H1 (cell line): ENCODE results near the gene C2orf92. TPM values are rescaled to one million over a fixed set of nuclear protein-coding genes. Genes with fewer than 3 reads are reported as not detected.
A peak's percentile ranks its signal among the peaks of the same experiment; 100 is the strongest.

Source experiments
- CTCF ChIA-PET: fragments of 300-600 bp; sonication (Branson Sonifier 250); formaldehyde crosslinking; loops from one replicate; lab custom pipeline; 2021; ENCODE audit not compliant: partially characterized antibody; lab: Charles Lee
- POLR2A ChIA-PET: fragments of 300-600 bp; sonication (Branson Sonifier 250); formaldehyde crosslinking; loops from one replicate; lab custom pipeline; 2021; ENCODE audit warnings: inconsistent platforms; ENCODE audit not compliant: partially characterized antibody; lab: Charles Lee
- DNase-seq, 2 experiments: peaks; one replicate each; pipeline versions ENCODE4 v3.0.0 to v3.0.0-alpha.2; 2010 to 2022; ENCODE audit warnings: low spot score in 2 of 2, low read depth in 1 of 2, mixed read lengths in 1 of 2
- FAIRE-seq: peaks from 2 replicates; lab custom pipeline; 2011; peaks lifted over from hg19 to GRCh38; lab: Jason Lieb, UNC
- H2AFZ ChIP-seq: 2 replicates; pipeline ENCODE4 v1.8.1; 2012; ENCODE audit warnings: low read length, inconsistent platforms
- H2AK5ac ChIP-seq: 2 replicates; pipeline ENCODE4 v1.6.1; 2013; ENCODE audit warnings: low read depth, low read length
- H2BK120ac ChIP-seq: replicated peaks from 2 replicates; pipeline ENCODE3; 2013; ENCODE audit warnings: low read depth, low read length, inconsistent platforms
- H2BK12ac ChIP-seq: 2 replicates; pipeline ENCODE4 v1.6.1; 2013; ENCODE audit warnings: low read depth, low read length
- H2BK15ac ChIP-seq: 2 replicates; pipeline ENCODE4 v1.6.1; 2013; ENCODE audit warnings: low read length
- H2BK20ac ChIP-seq: 2 replicates; pipeline ENCODE4 v1.6.1; 2013; ENCODE audit warnings: low read length
- H2BK5ac ChIP-seq: 2 replicates; pipeline ENCODE4 v1.6.1; 2013; ENCODE audit warnings: low read depth, low read length
- H3K14ac ChIP-seq: 2 replicates; pipeline ENCODE4 v1.6.1; 2013; ENCODE audit warnings: inconsistent platforms; ENCODE audit not compliant: insufficient read length
- H3K18ac ChIP-seq: 2 replicates; pipeline ENCODE4 v1.6.1; 2013; ENCODE audit warnings: low read length; ENCODE audit errors: extremely low read depth
- H3K23ac ChIP-seq: 2 replicates; pipeline ENCODE4 v1.6.1; 2013; ENCODE audit warnings: inconsistent platforms; ENCODE audit not compliant: insufficient read length
- H3K23me2 ChIP-seq: 2 replicates; pipeline ENCODE4 v1.6.1; 2013; ENCODE audit warnings: low read depth, low read length
- H3K27ac ChIP-seq: 2 replicates; pipeline ENCODE4 v1.6.1; 2011; ENCODE audit warnings: low read depth, low read length, inconsistent platforms
- H3K27me3 ChIP-seq, 4 experiments: replicated peaks in 1 of 4; 1 replicate in 1 of 4; 2 replicates in 3 of 4; pipeline versions ENCODE4 v1.6.1 to v1.8.1; 2011 to 2013; ENCODE audit warnings: low read length in 3 of 4, mild to moderate bottlenecking in 3 of 4, inconsistent platforms in 2 of 4, mixed read lengths in 2 of 4, moderate library complexity in 1 of 4; ENCODE audit not compliant: control insufficient read depth in 3 of 4, insufficient read depth in 3 of 4; ENCODE audit errors: extremely low read depth in 1 of 4
- H3K36me3 ChIP-seq, 4 experiments: 2 replicates each; pipeline versions ENCODE4 v1.6.1 to v1.8.1; 2011 to 2013; ENCODE audit warnings: mild to moderate bottlenecking in 4 of 4, low read length in 3 of 4, moderate library complexity in 2 of 4, control low read depth in 1 of 4, inconsistent platforms in 1 of 4; ENCODE audit not compliant: insufficient read depth in 4 of 4, control insufficient read depth in 2 of 4
- H3K4ac ChIP-seq: replicated peaks from 2 replicates; pipeline ENCODE3; 2013; ENCODE audit warnings: low read length, low read depth, mixed read lengths, inconsistent platforms; ENCODE audit not compliant: insufficient read length
- H3K4me1 ChIP-seq, 4 experiments: replicated peaks in 1 of 4; 1 replicate in 1 of 4; 2 replicates in 3 of 4; pipeline versions ENCODE4 v1.6.1 to v1.8.1; 2011 to 2013; ENCODE audit warnings: low read length in 3 of 4, inconsistent platforms in 2 of 4, mixed read lengths in 1 of 4; ENCODE audit not compliant: insufficient read depth in 4 of 4, control insufficient read depth in 3 of 4
- H3K4me2 ChIP-seq, 2 experiments: 2 replicates each; pipeline versions ENCODE4 v1.6.1 to v1.8.1; 2011 to 2013; ENCODE audit warnings: low read depth in 2 of 2, low read length in 2 of 2, control low read depth in 1 of 2, inconsistent platforms in 1 of 2, mild to moderate bottlenecking in 1 of 2; ENCODE audit not compliant: insufficient read depth in 1 of 2
- H3K4me3 ChIP-seq, 4 experiments: fragments of 200-600, 300-600 bp in 1 of 4; sonication (generic), shearing (Covaris generic), sonication (Bioruptor Twin) in 1 of 4; 2 replicates each; pipeline versions ENCODE4 v1.5.1 to v1.8.1; 2011 to 2016; ENCODE audit warnings: low read length in 4 of 4, low read depth in 3 of 4, control low read depth in 2 of 4, inconsistent platforms in 2 of 4, mild to moderate bottlenecking in 2 of 4, mixed read lengths in 1 of 4, moderate library complexity in 1 of 4; ENCODE audit not compliant: insufficient read depth in 2 of 4; ENCODE audit errors: extremely low read depth in 1 of 4
- H3K56ac ChIP-seq: replicated peaks from 2 replicates; pipeline ENCODE3; 2013; ENCODE audit warnings: low read depth, mild to moderate bottlenecking, mixed read lengths, low read length, inconsistent platforms; ENCODE audit not compliant: insufficient read length
- H3K79me1 ChIP-seq: 2 replicates; pipeline ENCODE4 v1.6.1; 2013; ENCODE audit warnings: low read depth, low read length, control low read depth
- H3K79me2 ChIP-seq, 2 experiments: 2 replicates each; pipeline versions ENCODE4 v1.6.1 to v1.8.1; 2012 to 2013; ENCODE audit warnings: low read length in 2 of 2, mild to moderate bottlenecking in 2 of 2, inconsistent platforms in 1 of 2; ENCODE audit not compliant: insufficient read depth in 2 of 2, control insufficient read depth in 1 of 2
- H3K9ac ChIP-seq, 4 experiments: replicated peaks in 1 of 4; 1 replicate in 1 of 4; 2 replicates in 3 of 4; pipeline versions ENCODE4 v1.6.1 to v1.8.1; 2011 to 2013; ENCODE audit warnings: low read depth in 3 of 4, low read length in 3 of 4, control low read depth in 2 of 4, mild to moderate bottlenecking in 2 of 4, moderate library complexity in 2 of 4, inconsistent platforms in 1 of 4; ENCODE audit errors: extremely low read depth in 1 of 4
- H3K9me3 ChIP-seq, 2 experiments: 2 replicates each; pipeline versions ENCODE4 v1.6.1 to v1.8.1; 2012 to 2013; ENCODE audit warnings: mild to moderate bottlenecking in 2 of 2, moderate library complexity in 2 of 2, control low read depth in 1 of 2, inconsistent platforms in 1 of 2, low read depth in 1 of 2, low read length in 1 of 2, mixed read lengths in 1 of 2; ENCODE audit not compliant: insufficient read depth in 2 of 2
- H4K20me1 ChIP-seq, 2 experiments: replicated peaks in 1 of 2; 2 replicates each; pipeline versions ENCODE3 to v1.8.1; 2011 to 2013; ENCODE audit warnings: inconsistent platforms in 2 of 2, low read length in 2 of 2, mild to moderate bottlenecking in 1 of 2; ENCODE audit not compliant: insufficient read depth in 2 of 2, control insufficient read depth in 1 of 2
- H4K5ac ChIP-seq: 2 replicates; pipeline ENCODE4 v1.6.1; 2013; ENCODE audit warnings: low read length, low read depth, mixed read lengths, inconsistent platforms; ENCODE audit not compliant: insufficient read length
- H4K8ac ChIP-seq: 2 replicates; pipeline ENCODE4 v1.8.0; 2013; ENCODE audit warnings: mild to moderate bottlenecking, moderate library complexity, low read length, inconsistent platforms; ENCODE audit not compliant: insufficient read depth; ENCODE audit errors: extremely low read depth
- H4K91ac ChIP-seq: replicated peaks from 2 replicates; pipeline ENCODE3; 2013; ENCODE audit warnings: low read length, mixed read lengths, inconsistent platforms; ENCODE audit not compliant: insufficient read length
- CEBPB ChIP-seq: IDR thresholded peaks from 2 replicates; pipeline ENCODE4 v1.6.1; 2012; ENCODE audit warnings: low read depth, low read length
- CHD1 ChIP-seq: IDR thresholded peaks from 2 replicates; pipeline ENCODE4 v1.6.1; 2012; ENCODE audit warnings: low read depth, low read length, improper control_type of control experiment
- EP300 ChIP-seq, 2 experiments: IDR thresholded peaks; 1 replicate in 1 of 2; 2 replicates in 1 of 2; pipeline ENCODE4 v1.6.1; 2011 to 2012; ENCODE audit warnings: low read depth in 2 of 2, low read length in 2 of 2, mild to moderate bottlenecking in 2 of 2, borderline replicate concordance in 1 of 2, inconsistent platforms in 1 of 2, moderate library complexity in 1 of 2
- GTF2F1 ChIP-seq: IDR thresholded peaks from 2 replicates; pipeline ENCODE4 v1.6.1; 2012; ENCODE audit warnings: low read depth, low read length, improper control_type of control experiment, borderline replicate concordance
- HDAC2 ChIP-seq, 2 experiments: fragments of 300-600 bp in 1 of 2; sonication (generic) in 1 of 2; IDR thresholded peaks; 2 replicates each; pipeline ENCODE4 v1.6.1; 2011 to 2012; ENCODE audit warnings: low read depth in 2 of 2, low read length in 2 of 2, mild to moderate bottlenecking in 2 of 2, moderate library complexity in 2 of 2, borderline replicate concordance in 1 of 2, inconsistent platforms in 1 of 2
- HDAC6 ChIP-seq: IDR thresholded peaks from one replicate; pipeline ENCODE4 v1.7.1; 2012; ENCODE audit warnings: low read depth, mild to moderate bottlenecking, inconsistent platforms, low read length, moderate library complexity
- KDM4A ChIP-seq: IDR thresholded peaks from one replicate; pipeline ENCODE4 v1.7.1; 2012; ENCODE audit warnings: low read depth, mild to moderate bottlenecking, moderate library complexity, low read length, inconsistent platforms; ENCODE audit not compliant: severe bottlenecking
- RBBP5 ChIP-seq: IDR thresholded peaks from 2 replicates; pipeline ENCODE4 v1.7.1; 2012; ENCODE audit warnings: low read depth, mild to moderate bottlenecking, inconsistent platforms, low read length, moderate library complexity, borderline replicate concordance
- SIX5 ChIP-seq: IDR thresholded peaks from 2 replicates; pipeline ENCODE4 v1.6.1; 2011; ENCODE audit warnings: mild to moderate bottlenecking, low read depth, low read length
- SP1 ChIP-seq: IDR thresholded peaks from 2 replicates; pipeline ENCODE4 v1.6.1; 2011; ENCODE audit warnings: low read depth, low read length
- TAF1 ChIP-seq: IDR thresholded peaks from 2 replicates; pipeline ENCODE4 v1.6.1; 2011; ENCODE audit warnings: mild to moderate bottlenecking, low read depth, low read length
- WGBS, 2 experiments: shearing (Covaris generic) in 1 of 2; methylation state at CpG; one replicate each; pipeline versions ENCODE4 v1.1.6 to v1.1.7; 2013 to 2015; ENCODE audit warnings: low lambda C conversion rate in 2 of 2, mixed read lengths in 2 of 2, inconsistent platforms in 1 of 2, low coverage in 1 of 2, missing lambda C conversion rate in 1 of 2; ENCODE audit not compliant: insufficient replicate concordance in 2 of 2, insufficient coverage in 1 of 2, insufficient read length in 1 of 2; ENCODE audit errors: extremely low coverage in 1 of 2, missing lambda C conversion rate in 1 of 2; 5-methylcytosine and 5-hydroxymethylcytosine counted together
- polyA plus RNA-seq, 7 experiments: library from polyadenylated mRNA; depleted of rRNA in 3 of 7; stranded (reverse) in 5 of 7; unstranded in 2 of 7; fragments of >200 nt in 5 of 7; fragments of 200-250 nt in 2 of 7; gene quantifications; 1 replicate in 5 of 7; 2 replicates in 1 of 7; 4 replicates in 1 of 7; pipeline versions ENCODE4 v1.2.1 to v1.2.3, GENCODE V29; 2011 to 2013; ENCODE audit warnings: missing spikeins in 2 of 7, mixed read lengths in 2 of 7
- total RNA-seq: library from RNA; stranded (reverse); fragmentation: NEBNext Ultra II Directional; extraction: Animal tissue kit (Norgen Biotek cat#: 25700); gene quantifications from 2 replicates; pipeline ENCODE4 v1.2.1, GENCODE V29; 2021

The C2orf92 gene
- total and polyA plus RNA-seq, 2 of the 8 experiments (the other 6 are each of a cell fraction or from before 2014, with no cell fraction given): 2.3 to 3.7 TPM

DNA sequence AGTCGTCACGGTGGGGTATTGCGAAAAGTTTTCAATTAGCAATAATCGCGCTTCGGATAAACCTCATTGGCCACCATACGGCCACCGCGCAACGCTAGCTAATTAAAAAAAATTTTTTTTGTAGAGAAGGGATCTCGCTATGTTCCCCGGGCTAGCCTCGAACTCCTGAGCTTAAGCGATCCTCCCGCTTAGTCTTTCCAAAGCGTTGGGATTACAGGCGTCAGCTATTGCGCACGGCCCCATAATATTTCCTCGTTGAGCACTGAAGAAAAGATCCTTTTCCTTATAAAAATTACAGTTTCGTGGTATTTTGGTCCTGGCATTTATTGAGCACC, 4.9 kb upstream of the C2orf92 start:
- H3K79me1 ChIP-seq: peaks cover 8% of the 10 kb centered on the region
- H2AK5ac ChIP-seq: no peak overlapping the region
- H2BK12ac ChIP-seq: no peak overlapping the region; the same call in 1 of the 2 replicates
- no peaks in the 10 kb centered on the region for H3K27me3 ChIP-seq
- no peak overlapping the region for H2BK120ac ChIP-seq
- no peak for FAIRE-seq
- ChIA-PET POLR2A (interaction anchor here (1.0 to 7.9 kb wide), 14 partner anchors 8 to 316 kb away, joined by 3 to 102 read pairs (median 4); partner anchors contain the start of gene COX5B), CTCF (interaction anchor here (1.0 to 8.2 kb wide), 14 partner anchors 8 to 86 kb away, joined by 3 to 132 read pairs (median 8); partner anchors contain the start of gene COX5B)
- H2AFZ ChIP-seq: peak overlapping the region; percentile 43; the same call in 1 of the 2 replicates
- WGBS, 2 experiments: 9% methylated on average over 21 of the region's 21 CpGs; no CpG with 5 or more reads in 1 of the 2 experiments
- no peak overlapping the region for H2BK15ac ChIP-seq
- no peak overlapping the region for H3K14ac ChIP-seq
- no peak overlapping the region for H4K91ac ChIP-seq
- H4K5ac ChIP-seq: peak overlapping the region; percentile 97
- no peak overlapping the region; the same call in 1 of the 2 replicates for H3K18ac ChIP-seq
- no peaks in the 10 kb centered on the region for H3K9me3 ChIP-seq
- peaks cover 7% of the 10 kb centered on the region for H3K23me2 ChIP-seq
- H3K56ac ChIP-seq: peak overlapping the region; percentile 25
- peaks cover 0 to 4% (median 0%) of the 10 kb centered on the region in 4 experiments; a peak in 1 of 8 replicates for H3K36me3 ChIP-seq
- TF ChIP-seq CEBPB (no peak), SP1 (no peak), KDM4A (peak; percentile 37), HDAC2 (IDR thresholded peaks at IDR 0.05; ENCODE audit: borderline replicate concordance in 1 of 2, low read depth in 2 of 2, low read length in 2 of 2) (no peak; a peak in 1 of 4 replicates), RBBP5 (0 out of 2 replicates have a peak, but pooled peaks have one; percentile 14), TAF1 (no peak), SIX5 (no peak), GTF2F1 (no peak), EP300 (IDR thresholded peaks at IDR 0.05; ENCODE audit: borderline replicate concordance in 1 of 2, low read depth in 2 of 2, low read length in 2 of 2) (no peak), CHD1 (no peak), HDAC6 (no peak)
- peak overlapping the region; percentile 82; the same call in 1 of the 2 replicates for H3K27ac ChIP-seq
- H3K9ac ChIP-seq: peak overlapping the region in 3 of 4 experiments; percentile 75 to 84 (median 81); a peak in 6 of 7 replicates
- H3K4me3 ChIP-seq: peak overlapping the region; percentile 55 to 77 (median 71)
- 0 out of 2 replicates have a peak overlapping the region, but pooled peaks have one; percentile 96 for H4K8ac ChIP-seq
- H3K23ac ChIP-seq: no peak overlapping the region
- DNase-seq: no peak
- peaks cover 0 to 9% (median 7%) of the 10 kb centered on the region in 4 experiments; a peak in 4 of 7 replicates for H3K4me1 ChIP-seq
- no peak overlapping the region for H2BK20ac ChIP-seq
- peak overlapping the region; percentile 38 for H3K4ac ChIP-seq
- peaks cover 0 to 8% of the 10 kb centered on the region in 2 experiments for H4K20me1 ChIP-seq
- peak overlapping the region; percentile 60 to 94 for H3K4me2 ChIP-seq
- peaks cover 0 to 25% of the 10 kb centered on the region in 2 experiments; a peak in 2 of 4 replicates for H3K79me2 ChIP-seq
- H2BK5ac ChIP-seq: peak overlapping the region; percentile 88; the same call in 1 of the 2 replicates
